ENCODE measurements around the gene POU5F1. TPM values are rescaled to one million over a fixed set of nuclear protein-coding genes. Genes with fewer than 3 reads are reported as not detected.

POU5F1 gene
- total RNA-seq, 4 donors from 2014 or later, result 0.92 to 5.5 (median 3.3) TPM

DNA sequence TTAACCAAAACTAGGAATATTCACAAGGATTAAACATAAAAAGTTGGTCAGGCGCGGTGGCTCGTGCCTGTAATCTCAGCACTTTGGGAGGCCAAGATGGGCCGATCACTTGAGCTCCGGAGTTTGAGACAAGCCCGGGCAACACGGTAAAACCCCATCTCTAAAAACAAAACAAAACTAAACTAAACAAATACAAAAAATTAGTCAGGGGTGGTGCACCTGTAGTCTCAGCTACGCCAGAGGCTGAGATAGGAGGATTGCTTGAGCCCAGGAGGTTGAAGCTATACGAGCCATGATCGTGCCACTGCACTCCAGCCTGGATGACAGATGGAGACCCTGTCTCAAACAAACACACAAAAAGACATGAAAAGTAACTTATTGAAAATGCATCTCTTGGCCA lies 34.8 kb downstream of the POU5F1 start:
- Histone ChIP-seq H3K36me3 (no peaks in the 10 kb centered on the region), H3K9me3 (no peaks in the 10 kb centered on the region), H3K4me1 (peaks cover 4 to 28% (median 7%) of the 10 kb centered on the region in 3 donors), H3K4me3 (no peak overlapping the region), H3K27me3 (no peaks in the 10 kb centered on the region), H3K27ac (no peak overlapping the region)
- TF ChIP-seq, protein P1, sequence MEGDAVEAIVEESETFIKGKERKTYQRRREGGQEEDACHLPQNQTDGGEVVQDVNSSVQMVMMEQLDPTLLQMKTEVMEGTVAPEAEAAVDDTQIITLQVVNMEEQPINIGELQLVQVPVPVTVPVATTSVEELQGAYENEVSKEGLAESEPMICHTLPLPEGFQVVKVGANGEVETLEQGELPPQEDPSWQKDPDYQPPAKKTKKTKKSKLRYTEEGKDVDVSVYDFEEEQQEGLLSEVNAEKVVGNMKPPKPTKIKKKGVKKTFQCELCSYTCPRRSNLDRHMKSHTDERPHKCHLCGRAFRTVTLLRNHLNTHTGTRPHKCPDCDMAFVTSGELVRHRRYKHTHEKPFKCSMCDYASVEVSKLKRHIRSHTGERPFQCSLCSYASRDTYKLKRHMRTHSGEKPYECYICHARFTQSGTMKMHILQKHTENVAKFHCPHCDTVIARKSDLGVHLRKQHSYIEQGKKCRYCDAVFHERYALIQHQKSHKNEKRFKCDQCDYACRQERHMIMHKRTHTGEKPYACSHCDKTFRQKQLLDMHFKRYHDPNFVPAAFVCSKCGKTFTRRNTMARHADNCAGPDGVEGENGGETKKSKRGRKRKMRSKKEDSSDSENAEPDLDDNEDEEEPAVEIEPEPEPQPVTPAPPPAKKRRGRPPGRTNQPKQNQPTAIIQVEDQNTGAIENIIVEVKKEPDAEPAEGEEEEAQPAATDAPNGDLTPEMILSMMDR (IDR thresholded peaks at IDR 0.05), result no peak
- no peak for TF ChIP-seq POLR2A (IDR thresholded peaks at IDR 0.05)
- intact Hi-C loops (cut with DNase I), result loop anchor here (5.0 kb wide), 2 partner anchors 57 to 232 kb away; no protein-coding TSS in a partner anchor
- DNase-seq, result no peak
- WGBS, 2 donors, result 46 to 55% methylated on average over 10 of the region's 10 CpGs

DNA sequence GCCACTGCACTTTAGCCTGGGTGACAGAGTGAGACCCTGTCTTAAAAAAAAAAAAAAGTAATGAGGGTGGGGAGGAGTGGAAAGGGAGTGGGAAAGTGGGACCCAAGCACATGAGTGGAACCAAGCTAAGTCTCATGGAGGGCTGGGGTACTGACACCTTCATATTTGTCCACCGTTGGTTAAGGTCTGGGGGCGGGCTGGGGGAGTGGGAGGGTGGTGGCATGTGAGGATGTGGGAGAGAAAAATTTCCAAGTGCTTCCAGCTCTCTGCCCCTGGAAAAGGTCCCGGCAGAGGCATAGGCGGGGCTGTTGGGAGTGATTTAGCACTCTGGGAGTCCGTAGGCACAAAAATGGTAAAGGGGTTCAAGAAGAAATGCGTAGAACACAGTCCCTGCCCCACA lies 37.7 kb downstream of the POU5F1 start:
- Histone ChIP-seq H3K27me3 (peaks cover 0 to 3% (median 0%) of the 10 kb centered on the region in 4 donors), H3K27ac (no peak overlapping the region), H3K4me3 (no peak overlapping the region), H3K9me3 (no peaks in the 10 kb centered on the region), H3K36me3 (no peaks in the 10 kb centered on the region), H3K4me1 (peaks cover 4 to 26% (median 4%) of the 10 kb centered on the region in 3 donors)
- intact Hi-C loops (cut with DNase I), result no loop called here
- TF ChIP-seq POLR2A (IDR thresholded peaks at IDR 0.05), result no peak
- TF ChIP-seq, protein P1 (IDR thresholded peaks at IDR 0.05), result no peak
- 58 to 69% methylated on average over 4 to 5 of the region's 6 CpGs for WGBS, 2 donors
- DNase-seq, result no peak

DNA sequence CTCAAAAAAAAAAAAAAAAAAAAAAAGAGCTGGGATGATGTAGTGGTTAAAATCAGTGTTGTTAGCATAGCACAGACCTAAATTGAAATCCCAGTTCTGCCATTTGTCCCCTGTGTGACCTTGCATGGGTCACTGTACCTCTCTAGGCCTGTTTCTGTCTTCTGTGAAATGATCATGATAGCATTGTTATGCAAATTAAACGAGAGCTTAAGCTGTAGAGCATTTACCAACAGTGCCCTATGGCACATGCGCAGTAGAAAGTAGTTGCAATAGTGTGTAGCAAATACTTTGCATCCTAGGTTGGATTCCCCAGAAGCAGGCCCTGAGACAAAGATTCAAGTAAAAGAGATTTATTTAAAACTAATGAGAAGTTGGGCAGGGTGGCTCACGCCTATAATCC lies 38.9 kb downstream of the POU5F1 start:
- H3K4me3 ChIP-seq, result no peak overlapping the region
- H3K27me3 ChIP-seq, result peaks cover 0 to 3% (median 0%) of the 10 kb centered on the region in 4 donors
- TF ChIP-seq, protein P1 (IDR thresholded peaks at IDR 0.05), result no peak
- TF ChIP-seq POLR2A (IDR thresholded peaks at IDR 0.05), result no peak
- H3K9me3 ChIP-seq, result no peaks in the 10 kb centered on the region
- no peak for DNase-seq
- intact Hi-C loops (cut with DNase I), result no loop called here
- no peak overlapping the region for H3K27ac ChIP-seq
- peaks cover 0 to 28% (median 1%) of the 10 kb centered on the region in 3 donors for H3K4me1 ChIP-seq
- no peaks in the 10 kb centered on the region for H3K36me3 ChIP-seq
- WGBS, 2 donors, result 90 to 91% methylated on average over 3 of the region's 3 CpGs

DNA sequence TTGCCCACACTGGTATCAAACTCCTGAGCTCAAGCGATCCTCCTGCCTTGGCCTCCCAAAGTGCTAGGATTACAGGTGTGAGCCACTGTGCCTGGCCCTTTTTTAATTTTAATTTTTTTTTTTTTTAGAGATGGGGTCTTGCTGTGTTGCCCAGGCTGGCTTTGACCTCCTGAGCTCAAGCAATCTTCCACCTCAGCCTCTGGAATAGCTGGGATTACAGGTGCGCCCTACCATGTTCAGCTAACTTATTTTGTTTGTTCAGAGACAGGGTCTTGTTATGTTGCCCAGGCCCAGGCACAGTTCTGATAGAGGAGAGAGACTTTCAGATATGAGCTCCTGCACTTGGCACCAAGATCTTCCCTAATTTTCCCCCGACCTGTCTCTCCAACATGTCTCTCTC lies 39.7 kb downstream of the POU5F1 start:
- no peak for DNase-seq
- WGBS, 2 donors, result 93 to 100% methylated on average over 3 of the region's 3 CpGs
- no peak overlapping the region for H3K4me3 ChIP-seq
- peaks cover 0 to 3% (median 0%) of the 10 kb centered on the region in 4 donors for H3K27me3 ChIP-seq
- intact Hi-C loops (cut with DNase I), result no loop called here
- no peak overlapping the region for H3K27ac ChIP-seq
- H3K4me1 ChIP-seq, result peaks cover 0 to 37% (median 8%) of the 10 kb centered on the region in 3 donors
- H3K36me3 ChIP-seq, result no peaks in the 10 kb centered on the region
- no peaks in the 10 kb centered on the region for H3K9me3 ChIP-seq
- TF ChIP-seq, protein P1 (IDR thresholded peaks at IDR 0.05), result no peak
- no peak for TF ChIP-seq POLR2A (IDR thresholded peaks at IDR 0.05)

DNA sequence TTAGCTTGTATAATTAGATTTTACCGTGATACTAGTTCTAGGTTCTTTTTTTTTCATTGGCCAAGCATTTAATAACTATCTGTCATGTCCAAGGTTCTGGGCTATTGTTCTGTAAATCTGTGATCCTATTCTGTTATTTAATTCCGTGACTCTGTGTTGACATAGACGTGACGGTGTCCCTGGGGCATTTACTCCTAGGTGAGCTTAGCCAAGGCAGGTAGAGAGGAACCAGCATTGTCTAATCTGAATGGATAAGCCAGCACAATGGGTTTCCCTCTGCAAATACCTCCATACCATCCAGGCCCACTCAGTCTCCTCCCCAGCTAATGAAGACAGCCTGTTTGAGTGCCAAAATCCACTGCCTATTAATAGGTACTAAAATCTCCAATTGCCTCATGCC lies 41.4 kb downstream of the POU5F1 start:
- intact Hi-C loops (cut with DNase I), result no loop called here
- TF ChIP-seq POLR2A (IDR thresholded peaks at IDR 0.05), result no peak
- TF ChIP-seq, protein P1 (IDR thresholded peaks at IDR 0.05), result no peak
- no peak for DNase-seq
- Histone ChIP-seq H3K9me3 (no peaks in the 10 kb centered on the region), H3K4me1 (peaks cover 4 to 53% (median 17%) of the 10 kb centered on the region in 3 donors), H3K36me3 (no peaks in the 10 kb centered on the region), H3K27ac (no peak overlapping the region), H3K27me3 (peaks cover 0 to 3% (median 0%) of the 10 kb centered on the region in 4 donors), H3K4me3 (no peak overlapping the region)
- 39 to 58% methylated on average over 4 of the region's 4 CpGs for WGBS, 2 donors

All from esophagus squamous epithelium (tissue), 5 donors.